GM18520 (cell line): Measurements from ENCODE around the gene SYT17.

Source experiments
- ATAC-seq: cut with Tn5 transposase; IDR thresholded peaks from one replicate; pipeline ENCODE4 v1.9.1; 2021; ENCODE audit not compliant: unreplicated experiment

Gene SYT17

DNA sequence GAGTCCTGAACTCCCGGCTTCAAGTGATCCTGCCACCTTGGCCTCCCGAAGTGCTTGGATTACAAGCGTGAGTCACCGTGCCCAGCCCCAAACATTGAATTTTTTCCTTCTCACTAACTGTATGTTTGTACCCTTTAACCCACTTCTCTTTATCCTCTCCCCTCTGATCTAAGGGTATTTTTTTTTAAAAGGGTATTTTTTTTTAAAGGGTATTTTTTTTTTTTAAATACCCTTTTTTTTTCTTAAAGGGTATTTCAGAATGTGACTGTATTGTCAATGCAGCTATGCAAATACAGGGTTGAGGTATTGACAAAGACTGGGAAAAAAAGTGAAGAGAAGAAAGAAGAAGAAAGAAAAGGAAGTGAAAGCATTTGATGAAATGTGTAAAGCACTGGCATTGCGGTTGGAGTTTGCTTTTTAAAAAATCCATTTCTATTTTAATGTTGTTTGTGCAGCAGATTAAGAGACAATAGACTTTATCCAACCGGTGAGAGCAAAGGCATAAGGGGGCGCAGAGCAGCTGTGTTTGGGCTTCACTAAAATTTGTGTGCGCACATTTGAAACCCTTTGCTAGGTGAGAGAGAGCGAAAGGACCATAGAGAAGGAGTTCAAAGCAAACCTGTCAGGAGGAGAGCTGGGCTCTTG lies 42.4 kb downstream of the SYT17 start:
- ATAC-seq, result peak; percentile 82

DNA sequence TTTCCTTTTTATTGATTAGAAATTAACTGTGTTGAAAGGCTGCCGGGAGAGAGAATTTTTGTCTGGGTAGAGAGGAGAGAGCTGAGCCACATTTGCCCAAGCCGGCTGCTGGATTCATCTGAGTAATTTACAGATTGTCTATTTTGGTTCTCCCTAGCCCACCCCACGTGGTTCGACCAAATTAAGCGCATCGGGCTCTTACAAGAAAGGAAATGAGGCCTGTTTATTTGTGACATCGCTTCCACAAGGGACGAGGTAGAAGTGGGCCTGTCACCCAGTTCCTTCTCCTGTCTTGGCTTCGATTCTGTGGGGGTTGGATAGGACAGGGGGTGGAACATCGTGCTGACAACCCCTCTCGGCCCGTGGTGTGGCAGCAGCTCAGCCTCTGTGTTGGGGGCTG lies 42.9 kb downstream of the SYT17 start:
- no peak for ATAC-seq

DNA sequence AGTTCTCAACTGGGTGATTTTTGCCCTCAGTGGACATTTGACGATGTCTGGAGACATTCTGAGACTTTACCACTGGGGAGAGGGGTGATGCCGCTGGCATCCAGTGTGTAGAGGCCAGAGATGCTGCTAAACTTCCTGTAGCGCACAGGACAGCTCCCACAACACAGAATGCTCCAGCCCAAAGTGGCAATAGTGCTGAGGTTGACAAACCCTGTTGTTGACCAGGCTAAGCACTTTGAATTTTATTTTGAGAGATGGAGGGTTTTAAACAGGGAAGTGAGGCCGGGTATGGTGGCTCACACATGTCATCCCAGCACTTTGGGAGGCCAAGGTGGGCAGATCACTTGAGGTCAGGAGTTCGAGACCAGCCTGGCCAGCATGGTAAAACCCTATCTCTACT lies 44.0 kb downstream of the SYT17 start:
- ATAC-seq, result no peak

DNA sequence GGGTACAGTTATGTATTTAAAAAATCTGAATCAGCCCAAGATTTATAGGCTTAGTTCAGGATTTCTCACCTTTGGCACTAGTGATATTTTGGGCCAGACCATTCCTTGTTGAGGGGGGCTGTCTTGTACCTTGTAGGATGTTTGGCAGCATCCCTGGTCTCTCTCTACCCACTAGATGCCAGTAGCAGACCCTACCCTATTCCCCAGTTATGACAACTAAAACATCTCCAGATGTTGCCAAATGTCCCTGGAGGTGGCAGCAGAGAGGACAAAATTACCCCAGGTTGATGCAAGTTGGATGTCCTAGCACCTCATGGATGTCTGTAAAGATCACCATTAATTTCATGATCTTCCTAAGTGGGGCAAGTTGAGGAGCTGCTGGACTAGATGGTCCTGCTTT lies 45.8 kb downstream of the SYT17 start:
- no peak for ATAC-seq

DNA sequence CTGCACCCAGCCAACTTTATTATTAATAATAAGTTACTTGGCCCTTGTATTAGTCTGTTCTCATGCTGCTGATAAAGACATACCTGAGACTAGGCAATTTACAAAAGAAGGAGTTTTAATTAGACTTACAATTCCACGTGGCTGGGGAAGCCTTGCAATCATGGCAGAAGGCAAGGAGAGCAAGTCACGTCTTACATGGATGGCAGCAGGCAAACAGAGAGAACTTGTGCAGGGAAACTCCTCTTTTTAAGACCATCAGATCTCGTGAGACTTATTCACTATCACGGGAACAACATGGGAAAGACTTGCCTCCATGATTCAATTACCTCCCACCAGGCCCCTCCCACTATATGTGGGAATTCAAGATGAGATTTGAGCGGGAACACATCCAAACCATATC lies 47.7 kb downstream of the SYT17 start:
- ATAC-seq, result no peak

DNA sequence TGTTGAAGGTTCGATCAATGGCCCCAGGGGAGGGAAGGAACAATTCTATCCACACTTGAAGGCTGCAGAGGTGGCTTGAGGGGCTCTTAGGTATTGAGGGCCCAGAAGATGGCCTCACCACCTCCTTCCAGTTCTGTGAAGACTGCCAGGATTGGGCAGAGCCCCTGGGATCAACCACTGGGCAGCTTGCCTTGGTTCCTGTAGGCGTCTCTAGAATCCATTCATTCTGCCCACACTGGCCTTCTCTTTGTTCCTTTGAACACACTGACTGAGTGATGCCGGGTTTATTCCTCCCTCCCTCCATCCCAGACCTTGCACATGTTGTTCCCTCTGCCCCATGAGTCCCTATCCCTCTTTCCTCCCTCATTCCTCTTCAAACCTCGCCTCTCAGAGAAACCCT lies 50.5 kb downstream of the SYT17 start:
- ATAC-seq, result no peak

DNA sequence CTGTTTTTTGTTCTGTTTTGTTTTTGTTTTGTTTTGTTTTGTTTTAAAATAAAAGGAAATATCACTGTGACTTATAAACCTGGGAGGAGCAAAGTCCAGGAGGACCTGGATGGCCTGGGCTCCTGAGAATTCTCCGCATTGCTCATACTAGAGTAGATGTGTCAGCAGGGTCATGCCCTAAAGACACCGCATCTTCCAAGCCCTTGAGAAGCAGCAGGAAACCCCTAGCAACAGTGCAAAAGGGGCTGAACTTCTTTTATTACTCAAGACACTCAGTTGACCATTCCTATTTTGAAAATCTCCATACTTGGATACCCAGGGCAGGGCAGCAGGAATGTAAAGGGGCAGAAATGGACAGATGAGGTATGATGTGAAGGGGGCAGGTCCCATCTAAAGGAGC lies 51.8 kb downstream of the SYT17 start:
- no peak for ATAC-seq

DNA sequence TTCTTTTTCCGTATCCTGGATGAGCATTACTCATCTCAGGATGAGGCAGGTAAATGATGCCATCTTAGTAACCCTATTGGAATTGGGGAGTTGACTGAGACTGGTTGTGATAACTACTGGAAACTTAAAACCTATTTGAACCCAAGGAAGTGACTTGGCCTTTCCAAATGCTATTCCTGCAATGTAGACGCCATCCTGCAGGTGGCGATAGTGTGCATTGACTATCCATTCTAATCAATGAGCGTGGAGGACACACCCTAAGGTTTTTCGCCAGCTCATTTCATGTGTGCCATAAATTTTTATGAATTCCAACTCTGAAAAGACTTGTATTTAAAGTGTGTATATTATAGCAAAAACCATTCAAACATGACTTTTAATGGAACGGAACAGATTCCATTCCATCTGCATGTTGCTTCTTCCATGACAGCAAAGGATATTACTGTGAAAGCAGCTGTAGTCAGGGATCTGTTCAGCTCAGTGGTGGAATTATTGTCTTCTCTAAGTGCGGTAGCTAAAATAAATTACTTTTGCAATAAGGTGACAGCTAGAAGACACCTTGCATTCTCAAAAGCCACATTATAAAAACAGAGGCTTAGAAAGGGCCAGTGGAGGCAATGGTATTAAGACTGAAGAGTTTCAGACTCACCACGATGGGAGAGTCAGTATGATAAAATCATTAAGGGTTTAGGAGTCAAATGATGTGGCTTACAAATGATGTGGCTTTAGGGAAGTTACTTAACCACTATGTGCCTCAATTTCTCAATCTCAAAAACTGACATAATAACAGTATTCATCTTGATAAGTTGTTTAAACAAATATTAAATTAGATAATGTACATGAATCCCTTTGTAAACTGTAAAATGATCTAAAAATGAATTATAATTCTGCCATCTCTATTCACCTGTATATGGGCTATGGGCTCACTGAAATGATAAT lies 55.5 kb downstream of the SYT17 start:
- no peak for ATAC-seq

DNA sequence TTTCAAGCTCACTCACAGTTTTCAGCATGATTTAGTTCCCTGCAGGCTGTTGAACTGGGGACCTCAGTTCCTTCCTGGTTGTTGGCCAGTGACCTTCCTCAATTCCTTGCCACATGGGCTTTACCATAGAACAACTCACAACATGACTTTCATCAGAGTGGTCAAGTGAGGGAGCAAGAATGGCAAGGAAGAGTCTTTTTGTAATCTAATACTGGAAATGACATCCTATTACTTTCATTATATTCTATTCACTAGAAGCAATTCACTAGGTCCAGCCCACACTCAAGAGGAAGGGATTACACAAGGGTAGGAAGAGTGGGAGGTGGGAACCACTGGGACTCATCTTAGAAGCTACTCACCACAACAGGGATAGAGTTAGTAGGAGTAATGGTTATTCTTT lies 57.6 kb downstream of the SYT17 start:
- ATAC-seq, result no peak

DNA sequence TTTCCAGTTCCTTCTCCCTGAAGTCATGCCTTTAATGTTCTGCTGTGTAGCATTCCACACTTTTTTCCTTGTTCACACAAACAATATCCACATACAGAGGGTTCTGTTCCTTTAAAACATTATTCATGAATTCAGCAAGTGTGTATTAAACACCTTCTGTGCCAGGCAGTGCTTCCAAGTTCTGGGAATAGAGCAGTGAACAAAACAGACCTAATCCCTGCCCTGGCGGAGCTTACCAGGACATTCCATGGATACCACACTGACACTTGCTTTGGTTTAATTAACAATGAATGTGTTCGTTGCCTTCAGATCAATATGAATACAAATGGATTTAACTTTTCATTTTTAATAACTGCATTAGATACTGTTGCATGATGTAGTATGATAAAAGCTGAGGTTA lies 59.6 kb downstream of the SYT17 start:
- no peak for ATAC-seq

DNA sequence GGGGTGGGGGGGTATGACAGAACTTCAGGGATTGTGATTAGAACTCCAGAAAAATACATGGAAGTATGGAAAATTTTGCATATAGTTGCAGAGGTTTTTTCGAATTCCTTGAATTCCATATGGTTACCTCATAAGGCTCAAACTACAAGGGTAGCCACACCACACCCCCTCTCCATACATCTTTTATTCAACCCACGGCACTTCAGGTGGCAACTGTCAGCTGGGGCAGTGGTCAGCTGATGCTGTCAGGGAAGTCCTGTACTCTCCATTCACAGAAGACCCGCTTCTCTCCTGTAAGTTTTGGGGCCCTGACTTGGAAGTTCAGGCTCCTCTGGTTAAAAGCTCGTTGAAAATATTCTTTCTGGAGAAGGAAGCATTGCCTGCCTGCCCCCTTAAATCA lies 60.0 kb downstream of the SYT17 start:
- ATAC-seq, result no peak

DNA sequence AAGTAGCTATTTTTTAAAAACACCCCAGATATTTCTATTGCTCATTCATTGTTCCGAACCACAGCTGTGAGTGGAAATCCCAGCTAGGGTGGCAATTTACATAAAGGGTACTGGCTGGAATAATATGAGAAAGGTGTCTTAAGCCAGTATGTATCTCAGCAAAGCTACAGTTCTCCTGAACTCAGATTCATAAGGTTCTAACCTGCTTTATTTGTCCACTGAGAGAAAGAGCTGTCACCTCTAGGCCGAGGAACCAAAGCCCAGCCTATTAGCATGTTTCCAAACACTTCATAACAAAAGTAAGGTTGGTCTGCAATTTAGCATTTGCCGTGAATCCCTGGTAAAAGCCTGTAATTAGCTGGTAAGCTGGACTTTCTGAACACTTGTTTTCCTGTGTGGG lies 60.5 kb downstream of the SYT17 start:
- no peak for ATAC-seq

DNA sequence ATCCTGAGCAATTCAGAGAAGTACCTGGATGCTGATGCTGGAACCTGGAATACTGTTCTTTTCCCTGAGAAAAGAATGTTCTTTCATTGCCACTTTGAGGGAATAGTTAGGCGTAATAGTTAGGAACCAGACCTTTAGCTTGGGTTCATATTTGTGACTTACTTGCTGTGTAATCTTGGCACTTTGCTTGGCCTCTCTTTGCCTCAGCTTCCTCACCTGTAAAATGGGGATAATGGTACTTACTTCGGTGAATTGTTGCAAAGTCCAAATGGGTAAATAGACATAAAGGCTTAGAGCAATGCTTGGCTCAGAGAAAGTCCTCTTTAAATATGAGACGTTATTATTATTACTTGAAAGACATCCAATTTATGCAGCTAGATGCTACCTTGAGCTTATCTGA lies 62.5 kb downstream of the SYT17 start:
- no peak for ATAC-seq

DNA sequence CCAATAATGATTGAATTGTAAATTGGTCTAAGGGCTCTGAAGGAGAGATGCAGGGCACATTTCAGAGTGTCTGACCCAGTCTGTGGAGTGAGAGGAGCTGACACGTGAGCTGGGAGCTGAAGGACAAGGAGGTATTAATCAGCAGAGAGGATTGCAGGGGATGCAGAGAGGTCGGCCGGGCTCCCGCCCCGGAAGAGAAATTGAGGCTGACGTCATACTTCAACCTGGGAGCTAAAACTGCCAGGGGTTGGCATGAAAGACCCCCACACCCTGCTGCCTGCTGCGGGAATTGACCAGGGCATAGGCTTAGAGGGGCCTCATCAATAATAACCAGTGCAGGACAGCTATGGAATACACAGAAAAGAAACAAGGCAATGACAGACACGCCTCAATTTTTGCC lies 63.8 kb downstream of the SYT17 start:
- ATAC-seq, result no peak

DNA sequence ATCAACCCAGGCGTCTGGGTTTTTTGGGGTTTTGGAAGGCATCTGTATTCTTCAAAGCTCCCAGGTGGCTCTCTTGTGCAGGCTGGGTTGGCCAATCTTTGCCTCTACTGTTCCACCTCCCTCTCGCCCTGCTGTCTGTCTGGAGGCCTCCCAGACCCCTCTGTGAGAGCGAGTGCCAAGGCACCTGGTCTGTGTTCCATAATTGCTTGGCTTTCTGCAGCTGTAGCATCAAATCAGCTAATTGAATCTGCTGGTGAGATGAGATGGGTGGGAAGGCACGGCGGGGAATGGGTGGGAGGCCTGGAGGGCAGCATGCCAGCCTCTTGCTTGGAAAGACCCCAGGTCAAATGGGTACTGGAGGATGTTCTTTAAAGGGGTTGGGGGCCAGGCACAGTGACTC lies 64.9 kb downstream of the SYT17 start:
- no peak for ATAC-seq

DNA sequence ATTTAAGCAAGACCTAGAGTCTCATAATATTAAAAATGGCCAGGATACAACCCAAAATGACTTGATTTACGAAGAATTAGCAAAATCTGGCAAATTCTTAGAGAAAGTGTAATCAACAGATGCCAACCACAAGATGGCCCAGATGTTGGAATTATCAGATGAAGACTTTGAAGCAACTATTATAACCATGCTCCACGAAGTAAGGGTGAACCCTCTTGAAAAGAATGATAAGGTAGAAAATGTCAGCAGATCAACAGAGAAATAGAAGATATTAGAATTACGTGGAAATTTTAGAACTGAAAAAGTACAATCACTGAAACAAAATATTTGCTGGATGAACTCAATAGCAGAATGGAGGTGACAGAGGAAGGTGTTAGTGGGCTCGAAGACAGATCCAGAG lies 67.4 kb downstream of the SYT17 start:
- ATAC-seq, result no peak

DNA sequence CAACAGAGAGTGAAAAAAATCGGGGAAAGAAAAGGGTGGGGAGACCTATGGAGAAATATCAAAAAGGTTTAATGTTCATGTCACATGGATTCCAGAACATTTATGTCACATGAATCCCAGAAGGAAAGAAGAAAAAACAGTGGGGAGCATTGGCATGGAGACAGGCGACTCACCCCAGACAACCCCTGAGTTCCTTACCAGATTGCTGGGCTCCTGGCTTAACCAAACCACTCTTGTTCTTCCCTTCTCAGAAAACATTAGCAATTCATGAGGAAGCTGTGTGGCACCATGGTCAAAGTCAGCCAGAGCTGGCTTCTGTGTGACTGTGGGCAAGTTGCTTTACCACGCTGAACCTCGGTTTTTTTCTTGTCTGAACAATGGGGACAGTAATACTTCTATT lies 67.8 kb downstream of the SYT17 start:
- no peak for ATAC-seq

DNA sequence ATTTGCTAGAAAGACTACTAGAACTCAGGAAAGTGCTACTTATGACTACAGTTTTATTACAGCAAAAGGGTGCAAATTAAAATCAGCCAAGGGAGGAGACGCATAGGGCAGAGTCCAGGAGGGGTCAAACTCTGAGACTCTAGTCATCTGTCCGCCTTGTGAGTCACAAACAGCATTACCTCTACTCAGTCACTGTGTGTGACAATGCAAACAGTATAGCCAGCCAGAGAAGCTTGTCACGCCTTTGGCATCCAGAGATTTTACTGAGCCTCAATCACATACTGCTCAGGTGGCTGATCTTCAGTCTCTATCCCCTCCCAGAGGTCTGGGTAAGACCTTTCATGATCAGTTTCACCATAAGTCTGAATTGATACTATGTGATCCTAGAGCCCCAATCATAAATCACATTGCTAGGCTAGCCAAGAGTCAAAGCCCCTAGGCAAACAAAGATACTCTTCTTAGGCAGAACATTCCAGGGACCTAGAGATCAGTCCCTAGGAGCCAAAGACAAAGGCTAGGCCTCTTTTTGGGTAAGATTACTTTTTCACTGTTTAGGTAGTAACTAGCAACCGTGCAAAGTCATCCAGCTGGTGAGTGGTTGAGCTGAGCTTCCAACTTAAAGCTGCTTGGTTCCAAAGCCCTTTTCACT lies 68.6 kb downstream of the SYT17 start:
- no peak for ATAC-seq

DNA sequence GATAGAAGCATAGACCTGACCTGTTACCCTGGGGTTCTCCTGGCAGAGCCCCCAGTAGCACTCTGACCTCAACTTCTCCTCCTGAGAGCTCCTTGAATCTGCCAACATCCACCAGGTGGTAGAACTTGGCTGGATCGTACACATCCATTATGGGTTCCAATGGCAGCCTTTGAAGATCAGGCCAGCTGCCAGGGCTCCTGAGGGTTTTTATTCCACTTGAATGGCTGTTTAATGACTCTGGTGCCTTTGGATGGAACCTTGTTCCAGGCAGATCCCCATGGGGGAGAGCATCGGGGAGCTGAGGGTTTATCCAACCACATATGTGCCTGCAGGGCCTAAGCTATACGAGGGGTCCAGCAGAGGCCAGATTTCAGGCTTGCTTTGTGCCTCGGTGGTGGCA lies 70.4 kb downstream of the SYT17 start:
- no peak for ATAC-seq

DNA sequence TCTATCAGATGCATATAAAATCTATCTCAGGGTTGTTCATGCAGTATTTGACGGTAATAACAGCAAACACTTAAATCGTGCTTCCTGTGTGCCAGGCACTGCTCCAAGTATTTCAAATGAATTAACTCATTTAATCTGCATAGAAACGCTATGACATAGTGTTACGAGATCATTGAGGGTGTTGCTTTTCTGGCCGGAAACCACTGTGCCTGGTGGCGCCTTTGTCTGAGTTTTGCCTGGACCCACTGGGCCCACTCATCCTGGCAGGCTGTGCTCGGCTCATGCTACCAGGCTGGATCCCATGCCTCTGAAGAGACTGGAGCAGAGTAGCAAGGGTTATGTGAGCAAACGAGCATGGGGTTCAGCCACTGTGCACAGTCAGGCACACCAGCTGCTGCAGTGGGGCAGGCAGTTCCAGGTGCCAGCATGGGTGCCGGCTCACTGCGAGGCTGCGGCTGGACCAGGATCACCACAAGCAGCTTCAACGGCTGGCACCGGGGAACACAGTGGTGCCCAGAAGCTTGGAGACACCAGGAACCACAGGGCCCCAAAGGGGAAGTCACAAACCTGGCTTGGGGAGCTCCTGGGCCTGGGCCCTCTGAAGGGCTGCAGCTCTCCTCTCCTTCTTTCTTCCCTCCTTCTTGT lies 71.6 kb downstream of the SYT17 start:
- no peak for ATAC-seq

DNA sequence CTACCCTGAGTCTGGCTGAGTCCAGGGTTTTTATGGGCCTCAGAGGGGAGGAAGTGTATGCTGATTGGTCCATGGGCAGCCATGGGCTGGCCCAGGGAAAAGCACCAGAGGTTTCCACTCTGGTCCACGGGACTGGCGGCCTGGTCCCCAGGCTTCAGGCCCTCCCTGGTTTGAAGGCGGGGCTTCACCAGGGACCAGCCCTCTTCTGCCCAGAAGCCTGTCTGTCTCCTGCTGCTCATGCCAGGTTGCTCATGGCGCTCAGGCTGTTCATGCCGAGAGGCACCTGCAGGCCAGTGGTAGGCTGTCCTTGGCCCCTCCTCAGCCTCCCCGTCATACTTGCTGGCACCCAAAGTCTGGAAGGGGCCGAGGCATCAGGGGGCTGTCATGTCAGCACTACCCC lies 72.5 kb downstream of the SYT17 start:
- ATAC-seq, result no peak

DNA sequence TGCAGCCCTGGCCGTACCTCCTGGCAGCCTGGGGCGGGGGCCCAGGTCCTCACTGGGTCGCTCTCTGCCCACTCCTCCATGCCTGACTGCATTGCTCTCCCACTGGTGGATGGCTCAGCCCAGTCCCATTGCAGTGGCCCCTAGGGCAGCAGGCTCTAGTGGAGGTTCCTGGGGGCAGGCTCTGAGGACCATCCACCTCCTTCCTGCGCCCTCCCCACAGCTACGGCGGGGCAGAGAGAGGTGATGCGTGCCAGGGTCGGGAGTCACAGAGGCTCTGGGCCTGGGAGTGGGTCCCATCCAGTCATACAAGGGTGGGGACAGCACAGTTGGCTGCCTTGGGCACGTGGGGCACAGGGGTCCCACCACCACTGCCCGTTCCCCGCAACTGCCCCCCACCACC lies 73.5 kb downstream of the SYT17 start:
- ATAC-seq, result no peak
